GM18520 (cell line): ENCODE data around the gene ATE1.
"Not testable (repeated sequence)": the region's sequence is repeated elsewhere in the genome, so short reads cannot be mapped to it uniquely, and the experiment has no call there.

ENCODE experiments used
- ATAC-seq: cut with Tn5 transposase; IDR thresholded peaks from one replicate; pipeline ENCODE4 v1.9.1; 2021; ENCODE audit not compliant: unreplicated experiment

Gene ATE1

GRCh38 chr10:121927841-121928527, at the start of gene ATE1:
TSS of gene ATE1 (minus strand) at chr10:121928031. CDS start at chr10:121927949, 82 bp downstream.
- peak; percentile 82 for ATAC-seq

- no peak for ATAC-seq
These were observed 48.8 kb upstream of the ATE1 start for GRCh38 chr10:121976607-121977006.

- ATAC-seq = no peak
These were observed 47.7 kb upstream of the ATE1 start for GRCh38 chr10:121975295-121976086.

GRCh38 chr10:121974535-121975294, 46.9 kb upstream of the ATE1 start, which contains the start of gene NSMCE4A:
TSS of gene NSMCE4A (minus strand) at chr10:121975217. CDS start at chr10:121975165, 52 bp downstream.
- ATAC-seq = peak; percentile 75

- peak; percentile 10 for ATAC-seq
These were observed 46.2 kb upstream of the ATE1 start for GRCh38 chr10:121974019-121974534.

DNA sequence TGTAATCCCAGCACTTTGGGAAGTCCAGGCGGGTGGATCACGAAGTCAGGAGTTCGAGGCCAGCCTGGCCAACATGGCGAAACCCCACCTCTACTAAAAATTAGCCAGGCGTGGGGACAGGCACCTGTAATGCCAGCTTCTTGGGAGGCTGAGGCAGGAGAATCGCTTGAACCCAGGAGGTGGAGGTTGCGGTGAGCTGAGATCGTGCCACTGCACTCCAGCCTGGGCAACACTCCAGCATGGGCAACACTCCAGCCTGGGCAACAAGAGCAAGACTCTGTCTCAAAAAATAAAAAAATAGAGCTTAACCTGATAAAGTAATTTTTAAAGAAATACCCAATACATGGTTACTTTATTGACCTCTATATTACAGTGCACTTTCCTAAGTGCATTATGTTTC, 41.3 kb upstream of the ATE1 start:
- ATAC-seq = not testable (repeated sequence)

DNA sequence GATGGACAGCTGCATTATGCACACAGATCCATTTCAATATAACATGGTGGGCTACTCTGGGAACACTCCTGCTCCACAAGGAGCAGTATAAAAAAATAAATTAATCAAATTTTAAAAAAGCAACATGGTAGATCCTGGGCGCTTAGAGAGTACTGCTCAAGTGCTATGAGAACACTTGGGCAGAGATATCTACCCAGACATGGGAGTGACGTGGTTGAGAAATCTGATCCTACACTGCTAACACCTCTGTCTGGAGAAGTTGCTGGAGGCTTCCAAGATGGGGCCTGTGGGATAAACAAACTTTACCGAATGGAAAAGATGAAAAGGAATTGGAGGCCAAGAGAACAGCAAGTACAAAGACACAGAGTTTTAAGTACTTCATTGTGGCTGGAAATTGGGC, 38.2 kb upstream of the ATE1 start:
- no peak for ATAC-seq

- ATAC-seq = no peak
These were observed 33.6 kb upstream of the ATE1 start for GRCh38 chr10:121961456-121961855.

DNA sequence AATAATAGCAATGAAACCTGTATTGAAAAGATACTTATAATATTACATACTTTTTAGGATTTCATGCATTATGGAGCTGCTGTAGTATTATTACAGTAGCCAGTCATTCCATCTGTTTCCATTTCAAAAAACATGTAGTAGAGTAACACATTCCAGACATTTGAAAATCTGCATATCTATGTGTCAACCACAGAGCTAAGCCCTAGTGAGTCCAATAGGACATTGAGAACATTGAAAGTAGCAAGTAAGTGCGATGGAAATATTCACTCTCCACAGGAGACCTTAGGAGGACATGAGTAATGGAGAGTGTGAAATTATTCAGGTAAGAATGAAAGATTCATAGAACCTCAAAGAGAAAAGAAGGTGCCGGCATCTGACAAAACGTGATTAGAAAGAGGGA, 31.8 kb upstream of the ATE1 start:
- ATAC-seq = no peak

GRCh38 chr10:121956111-121957061, 28.6 kb upstream of the ATE1 start:
- ATAC-seq = no peak

GRCh38 chr10:121952226-121952625, 24.4 kb upstream of the ATE1 start:
- no peak for ATAC-seq

- ATAC-seq = no peak
These were observed 21.6 kb upstream of the ATE1 start for GRCh38 chr10:121949451-121949850.

DNA sequence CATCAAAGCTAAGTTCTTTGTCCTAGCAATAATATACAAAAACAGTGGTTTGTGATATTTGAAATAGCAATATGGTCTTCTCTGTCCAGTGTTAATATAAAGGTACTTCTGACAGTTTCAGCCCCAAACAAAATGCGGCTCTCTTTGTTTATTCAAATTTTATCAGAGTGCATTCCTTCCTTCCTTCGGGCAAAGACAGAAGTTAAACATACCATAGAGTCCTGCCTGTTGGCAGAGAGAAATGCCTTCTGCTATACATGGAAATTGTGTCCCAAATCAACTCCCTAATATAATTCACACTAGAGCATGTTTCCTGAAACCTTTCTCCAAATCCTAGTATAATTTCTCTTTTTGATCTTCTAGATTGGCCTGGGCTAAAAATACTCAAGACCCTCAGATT, 21.2 kb upstream of the ATE1 start:
- ATAC-seq = no peak

- ATAC-seq = no peak
These were observed 19.8 kb upstream of the ATE1 start for GRCh38 chr10:121947343-121948330.

GRCh38 chr10:121942749-121943416, 15.1 kb upstream of the ATE1 start:
- no peak for ATAC-seq

DNA sequence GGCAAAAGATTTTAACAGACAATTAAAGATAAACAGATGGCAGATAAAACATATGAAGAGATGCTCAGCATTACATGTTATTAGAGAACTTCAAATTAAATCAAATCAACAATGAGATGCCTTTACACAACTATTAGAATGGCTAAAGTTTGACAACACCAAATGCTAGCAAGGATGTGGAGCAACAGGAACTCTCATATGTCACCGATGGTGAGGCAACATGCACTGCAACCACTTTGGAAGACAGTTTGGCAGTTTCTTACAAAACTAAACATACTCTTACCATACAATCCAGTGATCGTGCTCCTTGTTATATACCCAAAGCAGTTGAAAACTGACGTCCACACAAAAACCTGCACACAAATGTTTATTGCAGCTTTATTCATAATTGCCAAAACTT, 13.7 kb upstream of the ATE1 start:
- ATAC-seq = no peak

GRCh38 chr10:121936295-121936694, 8.5 kb upstream of the ATE1 start:
- ATAC-seq = no peak

DNA sequence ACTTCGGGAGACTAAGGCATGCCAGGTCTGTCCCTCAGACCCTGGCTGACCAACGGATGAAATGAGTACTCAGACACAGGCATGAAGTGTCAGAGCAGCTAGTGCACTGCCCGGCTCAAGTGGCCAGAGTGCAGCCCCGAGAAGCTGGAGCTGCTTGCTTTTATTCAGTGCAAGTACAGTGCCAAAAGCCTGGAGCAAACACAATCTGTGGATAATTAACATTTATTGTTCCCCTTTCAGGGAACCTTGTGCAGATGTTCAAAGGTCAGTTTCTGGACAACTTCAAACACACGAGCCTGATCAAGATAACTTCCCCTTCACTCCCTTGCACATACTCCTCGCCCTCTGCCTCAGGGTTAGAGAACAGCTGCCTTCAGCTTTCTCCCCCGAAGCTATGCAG, 7.9 kb upstream of the ATE1 start:
- ATAC-seq = no peak
